Thymus (tissue), 11 donors: ENCODE measurements around the gene ZFC3H1. TPM values are rescaled to one million over a fixed set of nuclear protein-coding genes. Genes with fewer than 3 reads are reported as not detected.

Experiments used
- DNase-seq, 9 donors: peaks; one replicate each; pipeline ENCODE4 v3.0.0-alpha.2; 2013; ENCODE audit warnings: low spot score in 9 of 9, low read depth in 6 of 9, missing footprints in 1 of 9
- H3K27ac ChIP-seq, 2 donors: one replicate each; pipeline ENCODE4 v1.5.1; 2013; ENCODE audit warnings: control low read depth in 1 of 2, low read depth in 1 of 2, low read length in 1 of 2, mild to moderate bottlenecking in 1 of 2, moderate library complexity in 1 of 2
- H3K27me3 ChIP-seq, 2 donors: one replicate each; pipeline ENCODE4 v1.5.1; 2013; ENCODE audit warnings: low read length in 1 of 2; ENCODE audit not compliant: control insufficient read depth in 2 of 2, insufficient read depth in 1 of 2
- H3K36me3 ChIP-seq, 2 donors: one replicate each; pipeline ENCODE4 v1.5.1; 2013; ENCODE audit warnings: low read length in 1 of 2, mild to moderate bottlenecking in 1 of 2, moderate library complexity in 1 of 2; ENCODE audit not compliant: control insufficient read depth in 2 of 2, insufficient read depth in 2 of 2
- H3K4me1 ChIP-seq, 2 donors: one replicate each; pipeline ENCODE4 v1.5.1; 2013; ENCODE audit warnings: low read length in 2 of 2; ENCODE audit not compliant: control insufficient read depth in 2 of 2, insufficient read depth in 2 of 2
- H3K4me3 ChIP-seq, 2 donors: one replicate each; pipeline ENCODE4 v1.5.1; 2013; ENCODE audit warnings: low read length in 2 of 2, control low read depth in 1 of 2, mild to moderate bottlenecking in 1 of 2
- H3K9me3 ChIP-seq, 2 donors: one replicate each; pipeline ENCODE4 v1.5.1; 2013; ENCODE audit warnings: low read length in 1 of 2, mild to moderate bottlenecking in 1 of 2; ENCODE audit not compliant: control insufficient read depth in 2 of 2, insufficient read depth in 1 of 2
- WGBS: extraction: QIAGEN DNeasy Blood & Tissue Kit; methylation state at CpG from one replicate; pipeline ENCODE4 v1.1.7; 2013; 5-methylcytosine and 5-hydroxymethylcytosine counted together
- polyA plus RNA-seq: library from polyadenylated mRNA; stranded (reverse); fragments of 200-250 nt; gene quantifications from one replicate; pipeline ENCODE4 v1.2.3, GENCODE V29; 2013
- total RNA-seq: library from RNA; stranded (reverse); fragments of 120-200 nt; gene quantifications from one replicate; pipeline ENCODE4 v1.2.4, GENCODE V29; 2013
- donor health status: healthy.

Gene ZFC3H1
- total and polyA plus RNA-seq, 2 donors = 23.7 to 41.8 TPM

DNA sequence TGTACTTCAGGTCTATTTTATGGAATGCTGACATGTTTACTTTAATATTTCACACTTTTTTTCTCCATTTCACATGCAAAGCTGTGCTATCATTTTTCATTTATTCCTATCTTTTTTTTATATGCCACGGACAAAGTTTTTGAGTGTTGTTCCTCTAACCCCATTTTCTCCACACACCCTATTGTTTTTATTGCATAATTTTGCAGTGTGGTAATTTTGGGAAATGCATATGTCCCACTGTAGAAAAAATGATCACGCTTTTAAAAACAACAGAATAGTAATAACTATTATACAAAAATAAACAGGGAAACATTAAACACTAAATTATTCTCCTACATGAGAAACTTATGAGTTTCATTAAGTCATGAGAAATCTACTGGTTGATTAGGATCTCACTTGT is 14.2 kb downstream of the ZFC3H1 start:
- Histone ChIP-seq H3K4me3 (no peak overlapping the region), H3K36me3 (peaks cover 20 to 33% of the 10 kb centered on the region in 2 donors), H3K27ac (no peak overlapping the region), H3K4me1 (no peaks in the 10 kb centered on the region), H3K27me3 (no peaks in the 10 kb centered on the region), H3K9me3 (peaks cover 0 to 4% of the 10 kb centered on the region in 2 donors)
- 96% methylated on average over 2 of the region's 2 CpGs for WGBS
- DNase-seq = no peak

DNA sequence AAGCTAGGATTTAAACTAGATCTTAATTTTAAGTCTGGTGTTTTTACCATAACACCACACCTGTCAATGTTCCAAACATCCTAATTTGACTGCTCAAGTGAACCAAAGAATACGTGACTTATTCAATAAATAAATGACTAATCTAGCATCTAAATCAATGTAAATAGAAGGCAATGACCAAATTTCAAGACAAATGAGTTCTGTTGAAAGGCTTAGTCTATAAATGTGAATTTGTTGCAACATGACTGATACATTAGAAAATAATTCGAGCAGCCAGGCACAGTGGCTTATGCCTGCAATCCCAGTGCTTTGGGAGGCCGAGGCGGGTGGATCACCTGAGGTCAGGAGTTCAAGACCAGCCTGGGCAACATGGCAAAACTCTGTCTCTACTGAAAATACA is 15.1 kb downstream of the ZFC3H1 start:
- no peak for DNase-seq
- Histone ChIP-seq H3K4me3 (no peak overlapping the region), H3K27me3 (no peaks in the 10 kb centered on the region), H3K27ac (no peak overlapping the region), H3K36me3 (peaks cover 13 to 31% of the 10 kb centered on the region in 2 donors), H3K4me1 (no peaks in the 10 kb centered on the region), H3K9me3 (peaks cover 0 to under 1% of the 10 kb centered on the region in 2 donors)
- 98% methylated on average over 4 of the region's 4 CpGs for WGBS

- Histone ChIP-seq H3K4me3 (no peak overlapping the region), H3K36me3 (peaks cover 12 to 43% of the 10 kb centered on the region in 2 donors), H3K27me3 (no peaks in the 10 kb centered on the region), H3K4me1 (no peaks in the 10 kb centered on the region), H3K9me3 (no peaks in the 10 kb centered on the region), H3K27ac (no peak overlapping the region)
- DNase-seq = no peak
- 98% methylated on average over 3 of the region's 3 CpGs for WGBS
Observed at GRCh38 chr12:71646512-71646911, 17.1 kb downstream of the ZFC3H1 start.

- peaks cover 13 to 48% of the 10 kb centered on the region in 2 donors for H3K36me3 ChIP-seq
- H3K4me1 ChIP-seq = no peaks in the 10 kb centered on the region
- WGBS = 62% methylated on average over 3 of the region's 3 CpGs
- no peaks in the 10 kb centered on the region for H3K27me3 ChIP-seq
- no peak for DNase-seq
- no peaks in the 10 kb centered on the region for H3K9me3 ChIP-seq
- no peak overlapping the region for H3K4me3 ChIP-seq
- no peak overlapping the region for H3K27ac ChIP-seq
Observed at GRCh38 chr12:71645268-71645667, 18.4 kb downstream of the ZFC3H1 start.

- WGBS = 98% methylated on average over 2 of the region's 2 CpGs
- H3K4me3 ChIP-seq = no peak overlapping the region
- H3K36me3 ChIP-seq = peaks cover 18 to 64% of the 10 kb centered on the region in 2 donors
- H3K9me3 ChIP-seq = no peaks in the 10 kb centered on the region
- no peak overlapping the region for H3K27ac ChIP-seq
- no peaks in the 10 kb centered on the region for H3K27me3 ChIP-seq
- no peaks in the 10 kb centered on the region for H3K4me1 ChIP-seq
- no peak for DNase-seq
Observed at GRCh38 chr12:71642264-71642663, 21.4 kb downstream of the ZFC3H1 start.

DNA sequence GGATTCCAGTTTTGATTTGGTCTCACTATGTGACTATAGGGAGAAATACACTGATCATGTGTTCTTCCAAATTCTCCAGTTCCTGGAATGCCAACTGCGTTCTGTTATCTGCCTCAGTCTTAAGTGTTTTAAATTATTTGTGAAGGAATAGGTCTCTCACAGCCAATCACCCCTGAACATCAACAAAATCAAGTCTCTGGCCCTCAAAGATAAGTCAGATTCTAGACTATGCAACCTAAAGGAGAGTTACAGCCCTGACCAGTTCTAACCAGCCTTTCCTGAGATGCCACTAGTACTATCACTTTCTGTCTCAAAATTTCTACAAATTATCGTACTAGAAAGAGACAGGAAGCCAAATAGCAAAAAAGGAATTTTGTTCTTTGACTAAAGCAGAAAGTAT is 22.3 kb downstream of the ZFC3H1 start:
- no peak overlapping the region for H3K4me3 ChIP-seq
- H3K9me3 ChIP-seq = no peaks in the 10 kb centered on the region
- no peaks in the 10 kb centered on the region for H3K4me1 ChIP-seq
- H3K36me3 ChIP-seq = peaks cover 18 to 63% of the 10 kb centered on the region in 2 donors
- WGBS = 96% methylated on average over 2 of the region's 2 CpGs
- DNase-seq = no peak
- no peak overlapping the region for H3K27ac ChIP-seq
- H3K27me3 ChIP-seq = no peaks in the 10 kb centered on the region

DNA sequence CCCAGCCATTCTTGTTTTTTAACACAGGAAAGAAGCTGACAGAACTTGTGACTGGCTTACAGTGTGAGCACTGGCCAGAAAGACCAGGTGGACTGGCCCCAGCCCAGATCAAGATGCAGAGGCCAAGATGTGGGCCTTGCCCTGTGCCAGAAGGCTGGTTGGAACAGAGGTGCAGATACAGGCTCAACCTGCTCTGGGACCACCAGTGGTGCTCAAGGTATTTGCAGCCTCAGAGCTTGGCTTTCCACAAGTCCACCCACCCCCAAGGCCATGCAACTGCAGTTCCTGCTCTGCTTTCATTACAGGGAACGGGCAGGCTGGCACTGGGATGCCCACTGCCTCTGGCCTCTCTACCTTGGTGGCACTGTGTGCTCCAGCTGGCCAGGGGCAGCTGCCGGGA is 23.3 kb downstream of the ZFC3H1 start:
- Histone ChIP-seq H3K36me3 (peaks cover 18 to 68% of the 10 kb centered on the region in 2 donors), H3K27me3 (no peaks in the 10 kb centered on the region), H3K4me1 (no peaks in the 10 kb centered on the region), H3K9me3 (no peaks in the 10 kb centered on the region), H3K4me3 (no peak overlapping the region), H3K27ac (no peak overlapping the region)
- WGBS = 100% methylated on average over 2 of the region's 2 CpGs
- DNase-seq = no peak

GRCh38 chr12:71639341-71639760 is 24.3 kb downstream of the ZFC3H1 start:
- no peak for DNase-seq
- no peak overlapping the region for H3K27ac ChIP-seq
- H3K36me3 ChIP-seq = peaks cover 18 to 71% of the 10 kb centered on the region in 2 donors
- H3K9me3 ChIP-seq = no peaks in the 10 kb centered on the region
- H3K27me3 ChIP-seq = no peaks in the 10 kb centered on the region
- H3K4me1 ChIP-seq = no peaks in the 10 kb centered on the region
- WGBS = 99% methylated on average over 2 of the region's 2 CpGs
- H3K4me3 ChIP-seq = no peak overlapping the region

- H3K27ac ChIP-seq = no peak overlapping the region
- H3K4me1 ChIP-seq = no peaks in the 10 kb centered on the region
- H3K27me3 ChIP-seq = no peaks in the 10 kb centered on the region
- H3K9me3 ChIP-seq = no peaks in the 10 kb centered on the region
- H3K4me3 ChIP-seq = no peak overlapping the region
- H3K36me3 ChIP-seq = peaks cover 25 to 71% of the 10 kb centered on the region in 2 donors
- no peak for DNase-seq
Observed at GRCh38 chr12:71638499-71638898, 25.1 kb downstream of the ZFC3H1 start.

DNA sequence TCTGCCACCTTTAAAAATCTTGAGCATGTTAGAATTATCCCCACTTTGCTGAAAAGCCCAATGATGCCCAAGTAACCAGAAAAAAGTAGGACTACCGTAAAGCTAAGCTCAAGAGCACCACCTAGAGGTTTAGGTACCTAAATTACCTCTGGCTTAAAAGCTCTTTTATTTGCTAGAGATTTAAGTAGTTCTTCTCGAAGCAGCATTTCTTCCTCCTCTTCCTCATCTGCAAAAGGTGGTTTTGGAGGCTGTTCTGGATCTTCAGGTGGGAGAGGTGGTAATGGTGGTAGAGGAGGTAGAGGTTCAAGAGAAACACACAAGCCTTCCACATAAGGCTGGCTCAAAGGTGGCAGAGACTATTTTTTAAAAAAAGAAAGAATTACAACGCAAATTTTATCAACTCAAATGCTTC is 26.9 kb downstream of the ZFC3H1 start:
- 43% methylated on average over 3 of the region's 3 CpGs for WGBS

More for the DNA sequence above, 26.9 kb downstream of the ZFC3H1 start:
- DNase-seq = peak; percentile 14 to 76 (median 43)
- no peaks in the 10 kb centered on the region for H3K27me3 ChIP-seq
- no peaks in the 10 kb centered on the region for H3K9me3 ChIP-seq
- no peak overlapping the region for H3K27ac ChIP-seq
- no peaks in the 10 kb centered on the region for H3K4me1 ChIP-seq
- H3K36me3 ChIP-seq = peaks cover 22 to 68% of the 10 kb centered on the region in 2 donors
- H3K4me3 ChIP-seq = no peak overlapping the region
